HepG2 (cell line): ENCODE results near the gene ID4. TPM values are rescaled to one million over a fixed set of nuclear protein-coding genes. Genes with fewer than 3 reads are reported as not detected.
A peak's percentile ranks its signal among the peaks of the same experiment; 100 is the strongest.

Source experiments
- ATAC-seq: fragments of 200-7000 bp; cut with Tn5 transposase; 3 replicates; pipeline ENCODE4 v1.9.1; 2020; ENCODE audit warnings: mild to moderate bottlenecking, moderate library complexity
- BruUV-seq: library from RNA; stranded (reverse); fragments of 400-500 nt; replicated peaks from 2 replicates; lab custom pipeline; 2021; lab: Mats Ljungman, UMichigan
- CTCF ChIA-PET: fragments of 300-600 bp; formaldehyde crosslinking; extraction: SDS; loops from one replicate; lab custom pipeline; 2021; ENCODE audit warnings: low total read pairs, inconsistent platforms, low intra/inter-chr PET ratio; lab: Yijun Ruan, JAX
- POLR2A ChIA-PET: fragments of 350-600 bp; sonication (Branson Sonifier 250); formaldehyde crosslinking; loops from one replicate; lab custom pipeline; 2020; ENCODE audit warnings: antibody characterized with exemption, inconsistent platforms; lab: Yijun Ruan, JAX
- DNase-seq: peaks from one replicate; pipeline ENCODE4 v3.0.0-alpha.2; 2015; ENCODE audit warnings: low spot score
- FAIRE-seq: peaks from 3 replicates; lab custom pipeline; 2011; peaks lifted over from hg19 to GRCh38; lab: Jason Lieb, UNC
- H2AFZ ChIP-seq: one replicate; pipeline ENCODE4 v1.6.1; 2011; ENCODE audit warnings: low read length, inconsistent platforms
- H3K27ac ChIP-seq: fragments of 300-600 bp; 3 replicates; pipeline ENCODE4 v1.8.0; 2011; ENCODE audit warnings: mixed run types, mild to moderate bottlenecking, mixed read lengths, low read length, inconsistent platforms; ENCODE audit not compliant: insufficient read depth; ENCODE audit errors: extremely low read length
- H3K27me3 ChIP-seq, 2 experiments: fragments of 200-600 bp in 1 of 2; 2 replicates in 1 of 2; 3 replicates in 1 of 2; pipeline versions ENCODE4 v1.6.0 to v1.8.0; 2011; ENCODE audit warnings: low read length in 2 of 2, mild to moderate bottlenecking in 2 of 2, moderate library complexity in 2 of 2, inconsistent platforms in 1 of 2; ENCODE audit not compliant: insufficient read depth in 2 of 2, control insufficient read depth in 1 of 2
- H3K36me3 ChIP-seq, 2 experiments: fragments of 200-600 bp in 1 of 2; replicated peaks in 1 of 2; 2 replicates in 1 of 2; 3 replicates in 1 of 2; pipeline versions ENCODE4 v1.5.1 to v1.8.0; 2011; ENCODE audit warnings: low read length in 2 of 2, inconsistent platforms in 1 of 2; ENCODE audit not compliant: insufficient read depth in 2 of 2, control insufficient read depth in 1 of 2
- H3K4me1 ChIP-seq: 2 replicates; pipeline ENCODE4 v1.5.1; 2012; ENCODE audit warnings: low read length, inconsistent platforms; ENCODE audit not compliant: insufficient read depth
- H3K4me2 ChIP-seq: 2 replicates; pipeline ENCODE4 v1.6.0; 2011; ENCODE audit warnings: low read depth, low read length, inconsistent platforms
- H3K4me3 ChIP-seq, 3 experiments: fragments of 200-600 bp in 1 of 3; sonication (generic), shearing (Covaris generic) in 1 of 3; replicated peaks in 1 of 3; 2 replicates each; pipeline ENCODE4 v1.5.1; 2011 to 2016; ENCODE audit warnings: low read length in 3 of 3, inconsistent platforms in 2 of 3, low read depth in 2 of 3, mild to moderate bottlenecking in 2 of 3, control low read depth in 1 of 3, mixed read lengths in 1 of 3; ENCODE audit not compliant: insufficient read depth in 1 of 3
- H3K79me2 ChIP-seq: one replicate; pipeline ENCODE4 v1.6.1; 2011; ENCODE audit warnings: low read length, inconsistent platforms; ENCODE audit not compliant: insufficient read depth
- H3K9ac ChIP-seq: 2 replicates; pipeline ENCODE4 v1.6.0; 2011; ENCODE audit warnings: mild to moderate bottlenecking, low read depth, low read length, inconsistent platforms; ENCODE audit not compliant: insufficient read depth
- H3K9me3 ChIP-seq: 2 replicates; pipeline ENCODE4 v1.5.1; 2012; ENCODE audit warnings: mild to moderate bottlenecking, low read length
- H4K20me1 ChIP-seq: 2 replicates; pipeline ENCODE4 v1.6.0; 2011; ENCODE audit warnings: inconsistent platforms, mild to moderate bottlenecking, low read length, moderate library complexity; ENCODE audit not compliant: insufficient read depth
- GFI1 ChIP-seq: sonication (generic); formaldehyde crosslinking; IDR thresholded peaks from 2 replicates; pipeline ENCODE4 v1.5.0; 2020; ENCODE audit warnings: missing genetic modification reagents, mild to moderate bottlenecking, borderline replicate concordance
- KDM5A ChIP-seq: fragments of 200-600 bp; sonication (generic); IDR thresholded peaks from 2 replicates; pipeline ENCODE4 v1.7.0; 2018; ENCODE audit warnings: antibody characterized with exemption, mild to moderate bottlenecking, low read length, borderline replicate concordance
- KDM6A ChIP-seq: IDR thresholded peaks from 2 replicates; pipeline ENCODE4 v1.6.1; 2016; ENCODE audit warnings: low read depth
- KLF16 ChIP-seq, 2 experiments: sonication (generic) in 1 of 2; formaldehyde crosslinking in 1 of 2; IDR thresholded peaks; 2 replicates each; pipeline versions ENCODE4 v1.6.1 to v1.8.0; 2016 to 2023; ENCODE audit warnings: missing genetic modification reagents in 2 of 2, missing compliant biosample characterization in 1 of 2
- TP53 ChIP-seq: sonication (generic); formaldehyde crosslinking; conservative IDR thresholded peaks from 2 replicates; pipeline ENCODE4 v1.4.0; 2020; ENCODE audit warnings: missing genetic modification reagents
- ZNF263 ChIP-seq: sonication (generic); formaldehyde crosslinking; IDR thresholded peaks from 2 replicates; pipeline ENCODE4 v1.4.0; 2020; ENCODE audit warnings: missing genetic modification reagents
- WGBS: methylation state at CpG from one replicate; pipeline ENCODE4 v1.1.6; 2017; ENCODE audit warnings: low lambda C conversion rate; 5-methylcytosine and 5-hydroxymethylcytosine counted together
- in situ Hi-C: cut with HindIII; loops from 2 replicates; pipeline ENCODE4 v1.10.0; 2017; ENCODE audit warnings: low pct_unique_long_range_greater_than_20kb; ENCODE audit not compliant: extremely low pct_ligation_motif_present
- intact Hi-C: fragments of 100-400 bp; cut with micrococcal nuclease; formaldehyde crosslinking; loops from one replicate; pipeline ENCODE4 v1.10.0; 2022; ENCODE audit not compliant: unreplicated experiment
- polyA plus RNA-seq, 8 experiments: library from polyadenylated mRNA; depleted of rRNA in 3 of 8; stranded (reverse) in 7 of 8; unstranded in 1 of 8; fragments of >200 nt; fragmentation: Illumina TruSeq in 4 of 8; extraction: Trizol in 4 of 8; gene quantifications; 2 replicates each; pipeline versions ENCODE4 v1.2.1 to v1.2.3, GENCODE V29; 2011 to 2016; ENCODE audit warnings: low read depth in 4 of 8, missing spikeins in 1 of 8, mixed read lengths in 1 of 8; ENCODE audit not compliant: insufficient read depth in 1 of 8
- total RNA-seq, 5 experiments: library from RNA; depleted of rRNA; stranded (reverse); fragments of >200 nt; fragmentation: Illumina TruSeq; extraction: Trizol; gene quantifications; 2 replicates each; pipeline ENCODE4 v1.2.3, GENCODE V29; 2016; ENCODE audit warnings: low read depth in 1 of 5
- TF ChIP-seq, protein P1 (sequence below): IDR thresholded peaks from 2 replicates; pipeline ENCODE4 v1.6.1; 2016; ENCODE audit warnings: missing genetic modification reagents, missing compliant biosample characterization
- TF ChIP-seq, protein P2 (sequence below): sonication (generic); formaldehyde crosslinking; IDR thresholded peaks from 2 replicates; pipeline ENCODE4 v1.4.0; 2020; ENCODE audit warnings: missing genetic modification reagents, mild to moderate bottlenecking, borderline replicate concordance
- TF ChIP-seq, protein P3 (sequence below): sonication (generic); formaldehyde crosslinking; IDR thresholded peaks from 2 replicates; pipeline ENCODE4 v1.8.1; 2023; ENCODE audit warnings: missing genetic modification reagents, inconsistent platforms, borderline replicate concordance
- TF ChIP-seq, protein P4 (sequence below): sonication (generic); formaldehyde crosslinking; IDR thresholded peaks from 2 replicates; pipeline ENCODE4 v1.4.0; 2020; ENCODE audit warnings: missing genetic modification reagents, borderline replicate concordance

The ID4 gene
- total and polyA plus RNA-seq, 2 of the 13 experiments (the other 11 are each of a cell fraction or from before 2014, with no cell fraction given): 0.20 to 0.44 TPM

GRCh38 chr6:19839237-19839546 lies 2.0 kb downstream of the ID4 start:
- FAIRE-seq: no peak
- Histone ChIP-seq H3K4me3 (peak overlapping the region; percentile 88 to 94 (median 89)), H4K20me1 (no peaks in the 10 kb centered on the region; the same call in 1 of the 2 replicates), H3K27ac (peak overlapping the region; percentile 79), H3K9me3 (no peaks in the 10 kb centered on the region), H3K9ac (peak overlapping the region; percentile 80), H3K79me2 (no peaks in the 10 kb centered on the region), H3K4me2 (peak overlapping the region; percentile 85), H2AFZ (peak overlapping the region; percentile 96), H3K36me3 (no peaks in the 10 kb centered on the region), H3K27me3 (no peaks in the 10 kb centered on the region; a peak in 1 of 5 replicates), H3K4me1 (peaks cover 47% of the 10 kb centered on the region)
- WGBS: 5% methylated on average over 7 of the region's 7 CpGs
- ChIA-PET CTCF (no interaction called here), POLR2A (interaction anchor here (0.9 to 1.0 kb wide), 2 partner anchors 12 to 34 kb away, joined by 3 to 4 read pairs; no protein-coding TSS in a partner anchor)
- ATAC-seq: no peak
- no TSS peak for BruUV-seq
- in situ Hi-C loops (loop anchor here (25.0 kb wide), 1 partner anchor 1577 kb away; the partner anchor contains the start of gene DEK), intact Hi-C loops (loop anchor here (1.0 kb wide), 2 partner anchors 28 to 34 kb away; no protein-coding TSS in a partner anchor)
- DNase-seq: no peak
- TF ChIP-seq, protein P1, sequence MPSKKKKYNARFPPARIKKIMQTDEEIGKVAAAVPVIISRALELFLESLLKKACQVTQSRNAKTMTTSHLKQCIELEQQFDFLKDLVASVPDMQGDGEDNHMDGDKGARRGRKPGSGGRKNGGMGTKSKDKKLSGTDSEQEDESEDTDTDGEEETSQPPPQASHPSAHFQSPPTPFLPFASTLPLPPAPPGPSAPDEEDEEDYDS (CRISPR knock-in tag): 0 out of 2 replicates have a peak, but pooled peaks have one; percentile 6
- TF ChIP-seq, protein P2, sequence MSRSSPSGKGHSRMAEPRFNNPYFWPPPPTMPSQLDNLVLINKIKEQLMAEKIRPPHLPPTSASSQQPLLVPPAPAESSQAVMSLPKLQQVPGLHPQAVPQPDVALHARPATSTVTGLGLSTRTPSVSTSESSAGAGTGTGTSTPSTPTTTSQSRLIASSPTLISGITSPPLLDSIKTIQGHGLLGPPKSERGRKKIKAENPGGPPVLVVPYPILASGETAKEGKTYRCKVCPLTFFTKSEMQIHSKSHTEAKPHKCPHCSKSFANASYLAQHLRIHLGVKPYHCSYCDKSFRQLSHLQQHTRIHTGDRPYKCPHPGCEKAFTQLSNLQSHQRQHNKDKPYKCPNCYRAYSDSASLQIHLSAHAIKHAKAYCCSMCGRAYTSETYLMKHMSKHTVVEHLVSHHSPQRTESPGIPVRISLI: peak; percentile 49
- TF ChIP-seq, protein P3, sequence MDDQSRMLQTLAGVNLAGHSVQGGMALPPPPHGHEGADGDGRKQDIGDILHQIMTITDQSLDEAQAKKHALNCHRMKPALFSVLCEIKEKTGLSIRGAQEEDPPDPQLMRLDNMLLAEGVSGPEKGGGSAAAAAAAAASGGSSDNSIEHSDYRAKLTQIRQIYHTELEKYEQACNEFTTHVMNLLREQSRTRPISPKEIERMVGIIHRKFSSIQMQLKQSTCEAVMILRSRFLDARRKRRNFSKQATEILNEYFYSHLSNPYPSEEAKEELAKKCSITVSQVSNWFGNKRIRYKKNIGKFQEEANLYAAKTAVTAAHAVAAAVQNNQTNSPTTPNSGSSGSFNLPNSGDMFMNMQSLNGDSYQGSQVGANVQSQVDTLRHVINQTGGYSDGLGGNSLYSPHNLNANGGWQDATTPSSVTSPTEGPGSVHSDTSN (CRISPR knock-in tag): no peak
- TF ChIP-seq ZNF263 (CRISPR knock-in tag) (peak; percentile 85; the same call in 1 of the 2 replicates), KDM5A (peak; percentile 59; the same call in 1 of the 2 replicates), TP53 (no peak), KDM6A (CRISPR knock-in tag) (no peak), KLF16 (CRISPR knock-in tag; IDR thresholded peaks at IDR 0.05) (peak in 1 of 2 experiments; percentile 12; a peak in 1 of 4 replicates), GFI1 (CRISPR knock-in tag) (0 out of 2 replicates have a peak, but pooled peaks have one; percentile 36)
- TF ChIP-seq, protein P4, sequence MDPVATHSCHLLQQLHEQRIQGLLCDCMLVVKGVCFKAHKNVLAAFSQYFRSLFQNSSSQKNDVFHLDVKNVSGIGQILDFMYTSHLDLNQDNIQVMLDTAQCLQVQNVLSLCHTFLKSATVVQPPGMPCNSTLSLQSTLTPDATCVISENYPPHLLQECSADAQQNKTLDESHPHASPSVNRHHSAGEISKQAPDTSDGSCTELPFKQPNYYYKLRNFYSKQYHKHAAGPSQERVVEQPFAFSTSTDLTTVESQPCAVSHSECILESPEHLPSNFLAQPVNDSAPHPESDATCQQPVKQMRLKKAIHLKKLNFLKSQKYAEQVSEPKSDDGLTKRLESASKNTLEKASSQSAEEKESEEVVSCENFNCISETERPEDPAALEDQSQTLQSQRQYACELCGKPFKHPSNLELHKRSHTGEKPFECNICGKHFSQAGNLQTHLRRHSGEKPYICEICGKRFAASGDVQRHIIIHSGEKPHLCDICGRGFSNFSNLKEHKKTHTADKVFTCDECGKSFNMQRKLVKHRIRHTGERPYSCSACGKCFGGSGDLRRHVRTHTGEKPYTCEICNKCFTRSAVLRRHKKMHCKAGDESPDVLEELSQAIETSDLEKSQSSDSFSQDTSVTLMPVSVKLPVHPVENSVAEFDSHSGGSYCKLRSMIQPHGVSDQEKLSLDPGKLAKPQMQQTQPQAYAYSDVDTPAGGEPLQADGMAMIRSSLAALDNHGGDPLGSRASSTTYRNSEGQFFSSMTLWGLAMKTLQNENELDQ (CRISPR knock-in tag): no peak
